ENCODE results near the gene TNFAIP8L3. TPM values are rescaled to one million over a fixed set of nuclear protein-coding genes. Genes with fewer than 3 reads are reported as not detected.

TNFAIP8L3 gene
- total RNA-seq, 1 donor from 2014 or later: not detected

GRCh38 chr15:51076524-51077220 is 18.0 kb downstream of the TNFAIP8L3 start:
- DNase-seq: no peak
- H3K27me3 Mint-ChIP-seq (ENCODE audit: unreplicated experiment): peaks cover 2% of the 10 kb centered on the region
- H3K36me3 Mint-ChIP-seq (ENCODE audit: unreplicated experiment): no peaks in the 10 kb centered on the region
- H3K9me3 Mint-ChIP-seq (ENCODE audit: unreplicated experiment): peaks cover 2% of the 10 kb centered on the region
- H3K4me3 Mint-ChIP-seq (ENCODE audit: unreplicated experiment): no peak overlapping the region
- no peaks in the 10 kb centered on the region for H3K4me1 Mint-ChIP-seq (ENCODE audit: low read depth, unreplicated experiment)
- no peak overlapping the region for H3K27ac Mint-ChIP-seq (ENCODE audit: unreplicated experiment)
- no peak for TF ChIP-seq CTCF (IDR thresholded peaks at IDR 0.05; ENCODE audit: partially characterized antibody, unreplicated experiment)

GRCh38 chr15:51075826-51076523 is 18.7 kb downstream of the TNFAIP8L3 start:
- H3K27ac Mint-ChIP-seq (ENCODE audit: unreplicated experiment): no peak overlapping the region
- no peaks in the 10 kb centered on the region for H3K36me3 Mint-ChIP-seq (ENCODE audit: unreplicated experiment)
- peaks cover 2% of the 10 kb centered on the region for H3K27me3 Mint-ChIP-seq (ENCODE audit: unreplicated experiment)
- no peak overlapping the region for H3K4me3 Mint-ChIP-seq (ENCODE audit: unreplicated experiment)
- H3K4me1 Mint-ChIP-seq (ENCODE audit: low read depth, unreplicated experiment): no peaks in the 10 kb centered on the region
- no peak for DNase-seq
- TF ChIP-seq CTCF (IDR thresholded peaks at IDR 0.05; ENCODE audit: partially characterized antibody, unreplicated experiment): no peak
- H3K9me3 Mint-ChIP-seq (ENCODE audit: unreplicated experiment): peaks cover 2% of the 10 kb centered on the region

GRCh38 chr15:51075364-51075763 is 19.3 kb downstream of the TNFAIP8L3 start:
- Mint-ChIP-seq H3K4me1 (ENCODE audit: low read depth, unreplicated experiment) (no peaks in the 10 kb centered on the region), H3K4me3 (ENCODE audit: unreplicated experiment) (no peak overlapping the region), H3K9me3 (ENCODE audit: unreplicated experiment) (peaks cover 2% of the 10 kb centered on the region), H3K27me3 (ENCODE audit: unreplicated experiment) (peaks cover 2% of the 10 kb centered on the region), H3K36me3 (ENCODE audit: unreplicated experiment) (no peaks in the 10 kb centered on the region), H3K27ac (ENCODE audit: unreplicated experiment) (no peak overlapping the region)
- no peak for TF ChIP-seq CTCF (IDR thresholded peaks at IDR 0.05; ENCODE audit: partially characterized antibody, unreplicated experiment)
- no peak for DNase-seq

- Mint-ChIP-seq H3K4me1 (ENCODE audit: low read depth, unreplicated experiment) (no peaks in the 10 kb centered on the region), H3K27ac (ENCODE audit: unreplicated experiment) (no peak overlapping the region), H3K36me3 (ENCODE audit: unreplicated experiment) (no peaks in the 10 kb centered on the region), H3K9me3 (ENCODE audit: unreplicated experiment) (peaks cover 2% of the 10 kb centered on the region), H3K27me3 (ENCODE audit: unreplicated experiment) (peaks cover 2% of the 10 kb centered on the region), H3K4me3 (ENCODE audit: unreplicated experiment) (no peak overlapping the region)
- DNase-seq: no peak
- TF ChIP-seq CTCF (IDR thresholded peaks at IDR 0.05; ENCODE audit: partially characterized antibody, unreplicated experiment): no peak
Measured at GRCh38 chr15:51074926-51075325, 19.8 kb downstream of the TNFAIP8L3 start.

- Mint-ChIP-seq H3K27me3 (ENCODE audit: unreplicated experiment) (no peaks in the 10 kb centered on the region), H3K4me1 (ENCODE audit: low read depth, unreplicated experiment) (no peaks in the 10 kb centered on the region)
Measured at GRCh38 chr15:51071578-51071977, 23.1 kb downstream of the TNFAIP8L3 start.

More at GRCh38 chr15:51071578-51071977, 23.1 kb downstream of the TNFAIP8L3 start:
- no peak overlapping the region for H3K4me3 Mint-ChIP-seq (ENCODE audit: unreplicated experiment)
- no peaks in the 10 kb centered on the region for H3K36me3 Mint-ChIP-seq (ENCODE audit: unreplicated experiment)
- DNase-seq: no peak
- no peaks in the 10 kb centered on the region for H3K9me3 Mint-ChIP-seq (ENCODE audit: unreplicated experiment)
- no peak for TF ChIP-seq CTCF (IDR thresholded peaks at IDR 0.05; ENCODE audit: partially characterized antibody, unreplicated experiment)
- H3K27ac Mint-ChIP-seq (ENCODE audit: unreplicated experiment): no peak overlapping the region
